Muscle layer of colon (tissue), 2 donors: ENCODE measurements around the gene TUB.

Source experiments
- H3K27ac ChIP-seq: one replicate; pipeline ENCODE4 v1.7.0; 2013; ENCODE audit warnings: low read depth, mild to moderate bottlenecking, low read length, moderate library complexity
- H3K27me3 ChIP-seq, 2 donors: one replicate each; pipeline ENCODE4 v1.7.0; 2013; ENCODE audit warnings: low read length in 2 of 2, mild to moderate bottlenecking in 2 of 2; ENCODE audit not compliant: insufficient read depth in 2 of 2, control insufficient read depth in 1 of 2
- H3K36me3 ChIP-seq: one replicate; pipeline ENCODE4 v1.7.0; 2013; ENCODE audit warnings: mild to moderate bottlenecking, low read length; ENCODE audit not compliant: insufficient read depth
- H3K4me1 ChIP-seq: one replicate; pipeline ENCODE4 v1.7.0; 2013; ENCODE audit warnings: mild to moderate bottlenecking, low read length; ENCODE audit not compliant: insufficient read depth
- H3K4me3 ChIP-seq, 2 donors: one replicate each; pipeline ENCODE4 v1.7.0; 2013; ENCODE audit warnings: low read length in 2 of 2, low read depth in 1 of 2, mild to moderate bottlenecking in 1 of 2, moderate library complexity in 1 of 2
- H3K9ac ChIP-seq: one replicate; pipeline ENCODE4 v1.7.0; 2013; ENCODE audit warnings: low read length
- H3K9me3 ChIP-seq: one replicate; pipeline ENCODE4 v1.7.0; 2013; ENCODE audit warnings: mild to moderate bottlenecking, low read length
- donor health status: abdominal sarcoma.
- donor health status: Adenocarcinoma of cecum.

Gene TUB

GRCh38 chr11:8055091-8055835 lies 25.7 kb upstream of the TUB start:
- no peaks in the 10 kb centered on the region for H3K27me3 ChIP-seq
- H3K9me3 ChIP-seq, result no peaks in the 10 kb centered on the region
- no peak overlapping the region for H3K9ac ChIP-seq
- no peaks in the 10 kb centered on the region for H3K36me3 ChIP-seq
- peaks cover 24% of the 10 kb centered on the region for H3K4me1 ChIP-seq
- H3K27ac ChIP-seq, result no peak overlapping the region
- H3K4me3 ChIP-seq, result no peak overlapping the region

GRCh38 chr11:8055836-8056526 lies 25.0 kb upstream of the TUB start:
- Histone ChIP-seq H3K27ac (no peak overlapping the region), H3K9me3 (no peaks in the 10 kb centered on the region), H3K4me3 (no peak overlapping the region), H3K4me1 (peaks cover 24% of the 10 kb centered on the region), H3K36me3 (no peaks in the 10 kb centered on the region), H3K9ac (no peak overlapping the region), H3K27me3 (no peaks in the 10 kb centered on the region)

- Histone ChIP-seq H3K9ac (no peak overlapping the region), H3K4me3 (no peak overlapping the region), H3K9me3 (no peaks in the 10 kb centered on the region), H3K27ac (no peak overlapping the region), H3K4me1 (peaks cover 27% of the 10 kb centered on the region), H3K36me3 (no peaks in the 10 kb centered on the region), H3K27me3 (no peaks in the 10 kb centered on the region)
Measured at GRCh38 chr11:8056810-8057463, 24.1 kb upstream of the TUB start.

GRCh38 chr11:8058216-8058615 lies 22.8 kb upstream of the TUB start:
- H3K4me3 ChIP-seq, result no peak overlapping the region
- H3K27ac ChIP-seq, result no peak overlapping the region
- no peaks in the 10 kb centered on the region for H3K36me3 ChIP-seq
- H3K9ac ChIP-seq, result no peak overlapping the region
- H3K9me3 ChIP-seq, result no peaks in the 10 kb centered on the region
- H3K4me1 ChIP-seq, result peaks cover 39% of the 10 kb centered on the region
- no peaks in the 10 kb centered on the region for H3K27me3 ChIP-seq

GRCh38 chr11:8059030-8059429 lies 22.0 kb upstream of the TUB start:
- no peak overlapping the region for H3K9ac ChIP-seq
- no peaks in the 10 kb centered on the region for H3K36me3 ChIP-seq
- H3K4me3 ChIP-seq, result no peak overlapping the region
- no peak overlapping the region for H3K27ac ChIP-seq
- no peaks in the 10 kb centered on the region for H3K27me3 ChIP-seq
- peaks cover 48% of the 10 kb centered on the region for H3K4me1 ChIP-seq
- H3K9me3 ChIP-seq, result no peaks in the 10 kb centered on the region

GRCh38 chr11:8059571-8060011 lies 21.4 kb upstream of the TUB start:
- H3K9me3 ChIP-seq, result no peaks in the 10 kb centered on the region
- H3K4me1 ChIP-seq, result peaks cover 53% of the 10 kb centered on the region
- H3K36me3 ChIP-seq, result no peaks in the 10 kb centered on the region
- no peaks in the 10 kb centered on the region for H3K27me3 ChIP-seq
- H3K27ac ChIP-seq, result no peak overlapping the region
- H3K9ac ChIP-seq, result no peak overlapping the region
- H3K4me3 ChIP-seq, result no peak overlapping the region

GRCh38 chr11:8060146-8060719 lies 20.8 kb upstream of the TUB start:
- H3K9ac ChIP-seq, result no peak overlapping the region
- no peak overlapping the region for H3K4me3 ChIP-seq
- no peaks in the 10 kb centered on the region for H3K9me3 ChIP-seq
- no peaks in the 10 kb centered on the region for H3K36me3 ChIP-seq
- no peak overlapping the region for H3K27ac ChIP-seq
- H3K27me3 ChIP-seq, result no peaks in the 10 kb centered on the region
- peaks cover 54% of the 10 kb centered on the region for H3K4me1 ChIP-seq

- Histone ChIP-seq H3K4me1 (peaks cover 53% of the 10 kb centered on the region), H3K27me3 (no peaks in the 10 kb centered on the region), H3K36me3 (no peaks in the 10 kb centered on the region), H3K9ac (no peak overlapping the region), H3K9me3 (no peaks in the 10 kb centered on the region), H3K4me3 (no peak overlapping the region), H3K27ac (no peak overlapping the region)
Measured at GRCh38 chr11:8060801-8061554, 20.0 kb upstream of the TUB start.

- Histone ChIP-seq H3K36me3 (no peaks in the 10 kb centered on the region), H3K27me3 (no peaks in the 10 kb centered on the region), H3K9me3 (no peaks in the 10 kb centered on the region), H3K4me1 (peaks cover 45% of the 10 kb centered on the region), H3K27ac (no peak overlapping the region), H3K4me3 (no peak overlapping the region), H3K9ac (no peak overlapping the region)
Measured at GRCh38 chr11:8061555-8062428, 19.2 kb upstream of the TUB start.

- Histone ChIP-seq H3K27ac (peak overlapping the region; percentile 48), H3K27me3 (no peaks in the 10 kb centered on the region), H3K4me3 (no peak overlapping the region), H3K9ac (no peak overlapping the region), H3K9me3 (no peaks in the 10 kb centered on the region), H3K36me3 (no peaks in the 10 kb centered on the region), H3K4me1 (peaks cover 37% of the 10 kb centered on the region)
Measured at GRCh38 chr11:8062781-8063257, 18.2 kb upstream of the TUB start.
